ENCODE results near the gene CFAP54. TPM values are rescaled to one million over a fixed set of nuclear protein-coding genes. Genes with fewer than 3 reads are reported as not detected.

The CFAP54 gene
- total RNA-seq, 1 donor from 2014 or later = 2.1 TPM

DNA sequence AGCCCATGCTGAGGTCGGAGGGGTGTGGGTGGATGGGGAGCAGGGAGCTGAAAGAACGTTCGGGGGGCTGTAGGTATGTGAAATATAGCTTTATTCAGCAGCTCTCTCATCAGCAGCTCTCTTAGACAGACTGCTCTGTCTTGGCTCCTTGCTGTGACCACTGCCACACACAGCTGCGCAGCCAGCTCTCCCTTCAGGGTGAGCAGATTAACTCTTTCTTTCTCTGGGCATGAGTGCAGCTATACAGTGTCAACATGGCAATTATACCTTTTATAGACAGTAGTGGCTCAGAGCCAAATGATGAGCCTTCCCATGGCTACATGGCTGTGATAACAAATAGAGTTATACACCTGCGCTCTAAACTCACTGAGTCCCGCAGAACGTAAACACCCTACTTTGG is 280.0 kb downstream of the CFAP54 start:
- Histone ChIP-seq H3K9ac (ENCODE audit: low read depth in 1 of 3, low read length in 3 of 3) (no peak overlapping the region), H3K36me3 (ENCODE audit: control insufficient read depth in 3 of 3, insufficient read depth in 3 of 3, low read length in 3 of 3) (no peaks in the 10 kb centered on the region), H3K4me1 (ENCODE audit: control insufficient read depth in 3 of 3, insufficient read depth in 3 of 3, low read length in 3 of 3) (no peaks in the 10 kb centered on the region), H3K27me3 (ENCODE audit: control insufficient read depth in 3 of 3, insufficient read depth in 3 of 3, low read length in 3 of 3) (no peaks in the 10 kb centered on the region), H3K27ac (ENCODE audit: low read depth, low read length) (no peak overlapping the region), H3K9me3 (ENCODE audit: control insufficient read depth in 3 of 3, low read length in 3 of 3) (no peaks in the 10 kb centered on the region), H3K4me3 (ENCODE audit: low read length in 3 of 3) (no peak overlapping the region)

- H3K9me3 ChIP-seq (ENCODE audit: control insufficient read depth in 3 of 3, low read length in 3 of 3) = no peaks in the 10 kb centered on the region
- H3K36me3 ChIP-seq (ENCODE audit: control insufficient read depth in 3 of 3, insufficient read depth in 3 of 3, low read length in 3 of 3) = no peaks in the 10 kb centered on the region
- no peaks in the 10 kb centered on the region for H3K4me1 ChIP-seq (ENCODE audit: control insufficient read depth in 3 of 3, insufficient read depth in 3 of 3, low read length in 3 of 3)
- H3K9ac ChIP-seq (ENCODE audit: low read depth in 1 of 3, low read length in 3 of 3) = no peak overlapping the region
- no peaks in the 10 kb centered on the region for H3K27me3 ChIP-seq (ENCODE audit: control insufficient read depth in 3 of 3, insufficient read depth in 3 of 3, low read length in 3 of 3)
- H3K27ac ChIP-seq (ENCODE audit: low read depth, low read length) = no peak overlapping the region
- H3K4me3 ChIP-seq (ENCODE audit: low read length in 3 of 3) = no peak overlapping the region
Measured at GRCh38 chr12:96770219-96771102, 281.1 kb downstream of the CFAP54 start.

DNA sequence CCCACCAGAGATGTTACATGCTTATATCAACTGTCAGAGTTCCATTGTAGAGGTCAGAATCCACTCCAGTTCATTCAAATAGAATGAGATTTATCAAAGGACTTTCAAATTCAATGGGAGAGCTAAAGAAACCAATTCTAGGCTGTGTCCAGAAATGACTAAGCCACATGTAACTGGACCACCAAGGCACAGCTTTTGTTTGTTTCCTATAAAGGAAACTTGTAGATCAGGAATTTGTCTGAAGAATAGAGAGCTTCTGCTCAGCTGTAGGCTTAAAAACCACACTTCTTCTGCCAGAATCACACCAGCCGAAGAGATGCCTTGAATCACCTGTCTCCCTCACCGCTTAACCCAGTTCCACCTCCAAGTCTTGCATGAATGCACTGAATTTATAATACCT is 283.7 kb downstream of the CFAP54 start:
- Histone ChIP-seq H3K27me3 (ENCODE audit: control insufficient read depth in 3 of 3, insufficient read depth in 3 of 3, low read length in 3 of 3) (no peaks in the 10 kb centered on the region), H3K4me1 (ENCODE audit: control insufficient read depth in 3 of 3, insufficient read depth in 3 of 3, low read length in 3 of 3) (no peaks in the 10 kb centered on the region), H3K9ac (ENCODE audit: low read depth in 1 of 3, low read length in 3 of 3) (no peak overlapping the region), H3K4me3 (ENCODE audit: low read length in 3 of 3) (no peak overlapping the region), H3K36me3 (ENCODE audit: control insufficient read depth in 3 of 3, insufficient read depth in 3 of 3, low read length in 3 of 3) (no peaks in the 10 kb centered on the region), H3K27ac (ENCODE audit: low read depth, low read length) (no peak overlapping the region), H3K9me3 (ENCODE audit: control insufficient read depth in 3 of 3, low read length in 3 of 3) (no peaks in the 10 kb centered on the region)

DNA sequence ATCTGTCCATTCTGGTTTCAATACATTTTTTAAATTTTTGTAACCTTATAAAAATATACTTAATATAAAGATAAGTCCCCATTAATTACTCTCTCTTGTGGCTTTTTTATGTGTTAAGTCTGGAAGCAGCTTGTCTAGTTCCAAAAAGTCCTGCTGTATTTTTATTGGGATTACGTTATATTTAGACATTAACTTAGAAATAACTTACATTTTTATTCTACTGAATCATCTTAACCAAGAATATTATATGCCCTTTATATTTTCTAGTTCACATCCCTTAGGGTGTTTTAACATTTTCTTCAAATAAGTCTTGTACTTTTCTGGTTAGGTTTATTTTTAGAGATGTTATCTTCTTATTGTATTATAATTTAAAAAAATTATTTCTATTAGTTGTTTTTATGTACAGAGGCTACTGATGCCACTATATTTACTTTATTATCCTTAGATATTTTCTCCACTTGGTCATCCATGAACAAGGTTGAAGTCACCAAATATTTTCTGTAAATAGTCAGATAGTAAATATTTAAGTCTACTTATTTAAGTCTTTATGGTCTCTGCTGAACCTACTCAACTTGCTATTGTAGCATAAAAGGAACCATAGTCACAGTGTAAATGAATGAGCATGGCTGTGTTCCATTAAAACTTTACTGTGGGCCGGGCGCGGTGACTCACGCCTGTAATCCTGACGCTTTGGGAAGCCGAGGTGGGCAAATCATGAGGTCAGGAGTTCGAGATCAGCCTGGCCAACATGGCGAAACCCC is 285.3 kb downstream of the CFAP54 start:
- no peaks in the 10 kb centered on the region for H3K36me3 ChIP-seq (ENCODE audit: control insufficient read depth in 3 of 3, insufficient read depth in 3 of 3, low read length in 3 of 3)
- no peak overlapping the region for H3K4me3 ChIP-seq (ENCODE audit: low read length in 3 of 3)
- no peak overlapping the region for H3K9ac ChIP-seq (ENCODE audit: low read depth in 1 of 3, low read length in 3 of 3)
- no peaks in the 10 kb centered on the region for H3K4me1 ChIP-seq (ENCODE audit: control insufficient read depth in 3 of 3, insufficient read depth in 3 of 3, low read length in 3 of 3)
- no peaks in the 10 kb centered on the region for H3K9me3 ChIP-seq (ENCODE audit: control insufficient read depth in 3 of 3, low read length in 3 of 3)
- H3K27me3 ChIP-seq (ENCODE audit: control insufficient read depth in 3 of 3, insufficient read depth in 3 of 3, low read length in 3 of 3) = no peaks in the 10 kb centered on the region
- no peak overlapping the region for H3K27ac ChIP-seq (ENCODE audit: low read depth, low read length)

DNA sequence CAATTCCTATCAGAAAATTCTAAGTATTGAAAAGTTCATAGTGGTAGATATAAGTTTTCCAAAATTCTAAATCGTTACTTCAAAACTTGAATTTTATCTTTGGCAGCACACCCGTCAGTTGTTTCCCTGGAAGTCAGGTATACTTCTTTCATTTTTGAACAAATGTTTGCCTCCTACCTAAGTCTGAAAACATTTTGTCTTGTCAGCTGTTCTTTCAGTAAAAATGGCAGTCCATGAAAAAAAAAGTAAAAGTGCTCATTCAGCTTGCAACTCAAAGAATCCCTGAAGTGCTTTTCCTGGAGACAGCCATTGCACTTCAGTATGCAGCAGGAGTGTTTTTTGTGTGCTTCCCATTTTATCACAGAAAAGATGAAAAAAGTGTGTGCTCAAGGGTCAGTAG is 287.5 kb downstream of the CFAP54 start:
- Histone ChIP-seq H3K27me3 (ENCODE audit: control insufficient read depth in 3 of 3, insufficient read depth in 3 of 3, low read length in 3 of 3) (no peaks in the 10 kb centered on the region), H3K4me3 (ENCODE audit: low read length in 3 of 3) (no peak overlapping the region), H3K36me3 (ENCODE audit: control insufficient read depth in 3 of 3, insufficient read depth in 3 of 3, low read length in 3 of 3) (no peaks in the 10 kb centered on the region), H3K9me3 (ENCODE audit: control insufficient read depth in 3 of 3, low read length in 3 of 3) (no peaks in the 10 kb centered on the region), H3K27ac (ENCODE audit: low read depth, low read length) (no peak overlapping the region), H3K9ac (ENCODE audit: low read depth in 1 of 3, low read length in 3 of 3) (no peak overlapping the region), H3K4me1 (ENCODE audit: control insufficient read depth in 3 of 3, insufficient read depth in 3 of 3, low read length in 3 of 3) (no peaks in the 10 kb centered on the region)

DNA sequence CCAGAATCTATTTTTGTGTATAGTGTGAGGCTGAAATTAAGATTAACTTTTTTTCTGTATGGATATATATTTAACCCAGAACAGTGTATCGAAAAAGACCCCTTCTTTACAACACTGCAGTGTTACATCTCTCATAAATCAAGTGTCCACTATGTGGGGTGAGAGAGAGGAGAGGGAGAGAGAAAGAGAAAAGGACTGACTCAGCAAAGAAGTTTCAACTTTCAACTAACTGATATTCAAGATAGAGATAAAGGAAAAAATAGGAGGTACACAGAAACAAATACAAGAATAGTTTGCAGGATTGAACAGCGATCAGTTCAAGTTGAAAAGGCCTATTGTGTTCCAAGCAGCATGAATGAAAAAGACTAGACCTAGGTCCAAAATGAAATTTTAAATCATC is 291.0 kb downstream of the CFAP54 start:
- Histone ChIP-seq H3K4me1 (ENCODE audit: control insufficient read depth in 3 of 3, insufficient read depth in 3 of 3, low read length in 3 of 3) (no peaks in the 10 kb centered on the region), H3K27me3 (ENCODE audit: control insufficient read depth in 3 of 3, insufficient read depth in 3 of 3, low read length in 3 of 3) (no peaks in the 10 kb centered on the region), H3K9ac (ENCODE audit: low read depth in 1 of 3, low read length in 3 of 3) (no peak overlapping the region), H3K4me3 (ENCODE audit: low read length in 3 of 3) (no peak overlapping the region), H3K9me3 (ENCODE audit: control insufficient read depth in 3 of 3, low read length in 3 of 3) (no peaks in the 10 kb centered on the region), H3K36me3 (ENCODE audit: control insufficient read depth in 3 of 3, insufficient read depth in 3 of 3, low read length in 3 of 3) (no peaks in the 10 kb centered on the region), H3K27ac (ENCODE audit: low read depth, low read length) (no peak overlapping the region)

- H3K9me3 ChIP-seq (ENCODE audit: control insufficient read depth in 3 of 3, low read length in 3 of 3) = no peaks in the 10 kb centered on the region
- no peak overlapping the region for H3K4me3 ChIP-seq (ENCODE audit: low read length in 3 of 3)
- H3K27ac ChIP-seq (ENCODE audit: low read depth, low read length) = no peak overlapping the region
- H3K36me3 ChIP-seq (ENCODE audit: control insufficient read depth in 3 of 3, insufficient read depth in 3 of 3, low read length in 3 of 3) = no peaks in the 10 kb centered on the region
- H3K4me1 ChIP-seq (ENCODE audit: control insufficient read depth in 3 of 3, insufficient read depth in 3 of 3, low read length in 3 of 3) = no peaks in the 10 kb centered on the region
- no peak overlapping the region for H3K9ac ChIP-seq (ENCODE audit: low read depth in 1 of 3, low read length in 3 of 3)
- H3K27me3 ChIP-seq (ENCODE audit: control insufficient read depth in 3 of 3, insufficient read depth in 3 of 3, low read length in 3 of 3) = no peaks in the 10 kb centered on the region
Measured at GRCh38 chr12:96786791-96787190, 297.4 kb downstream of the CFAP54 start.

DNA sequence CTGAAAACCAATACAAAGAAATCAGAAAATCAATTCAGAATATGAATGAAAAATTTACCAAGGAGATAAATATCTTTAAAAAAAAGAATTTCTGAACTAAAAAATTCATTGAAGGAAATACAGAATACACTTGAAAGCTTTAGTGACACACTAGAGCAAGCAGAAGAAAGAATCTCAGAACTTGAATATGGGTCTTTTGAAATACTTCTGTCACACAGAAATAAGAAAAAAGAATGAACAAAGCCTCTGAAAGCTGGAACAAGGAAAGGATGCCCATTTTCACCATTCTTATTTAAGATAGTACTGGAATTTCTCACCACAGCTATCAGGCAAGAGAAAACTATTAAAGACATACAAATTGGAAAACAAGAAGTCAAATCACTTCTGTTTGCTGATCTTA is 314.6 kb downstream of the CFAP54 start:
- no peaks in the 10 kb centered on the region for H3K9me3 ChIP-seq (ENCODE audit: control insufficient read depth in 3 of 3, low read length in 3 of 3)

DNA sequence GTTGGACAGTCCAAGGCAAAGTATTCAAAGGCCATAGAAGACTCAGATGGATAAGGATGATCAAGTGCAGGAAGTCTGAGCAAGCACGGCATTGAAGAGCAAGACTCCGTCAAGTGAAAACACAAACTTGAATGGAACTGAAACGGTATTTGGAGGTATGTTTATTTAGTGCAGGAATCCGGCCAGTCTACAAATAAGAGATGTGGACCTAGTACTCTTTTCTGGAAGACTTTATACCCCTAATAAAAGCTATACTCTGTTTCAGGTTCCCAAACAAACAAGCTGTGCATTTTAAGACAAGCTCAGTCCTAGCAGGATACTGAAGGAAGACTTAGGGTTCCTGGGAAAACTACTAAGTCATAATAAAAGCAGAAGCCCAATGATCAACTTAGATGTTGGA is 316.9 kb downstream of the CFAP54 start:
- H3K27ac ChIP-seq (ENCODE audit: low read depth, low read length) = no peak overlapping the region
- peaks cover 0 to 2% (median 0%) of the 10 kb centered on the region in 3 donors for H3K9me3 ChIP-seq (ENCODE audit: control insufficient read depth in 3 of 3, low read length in 3 of 3)
- H3K27me3 ChIP-seq (ENCODE audit: control insufficient read depth in 3 of 3, insufficient read depth in 3 of 3, low read length in 3 of 3) = no peaks in the 10 kb centered on the region
- no peaks in the 10 kb centered on the region for H3K36me3 ChIP-seq (ENCODE audit: control insufficient read depth in 3 of 3, insufficient read depth in 3 of 3, low read length in 3 of 3)
- no peak overlapping the region for H3K4me3 ChIP-seq (ENCODE audit: low read length in 3 of 3)
- no peak overlapping the region for H3K9ac ChIP-seq (ENCODE audit: low read depth in 1 of 3, low read length in 3 of 3)
- no peaks in the 10 kb centered on the region for H3K4me1 ChIP-seq (ENCODE audit: control insufficient read depth in 3 of 3, insufficient read depth in 3 of 3, low read length in 3 of 3)

More for the DNA sequence above, 314.6 kb downstream of the CFAP54 start:
- Histone ChIP-seq H3K4me1 (ENCODE audit: control insufficient read depth in 3 of 3, insufficient read depth in 3 of 3, low read length in 3 of 3) (no peaks in the 10 kb centered on the region), H3K4me3 (ENCODE audit: low read length in 3 of 3) (no peak overlapping the region), H3K9ac (ENCODE audit: low read depth in 1 of 3, low read length in 3 of 3) (no peak overlapping the region), H3K27me3 (ENCODE audit: control insufficient read depth in 3 of 3, insufficient read depth in 3 of 3, low read length in 3 of 3) (no peaks in the 10 kb centered on the region), H3K36me3 (ENCODE audit: control insufficient read depth in 3 of 3, insufficient read depth in 3 of 3, low read length in 3 of 3) (no peaks in the 10 kb centered on the region), H3K27ac (ENCODE audit: low read depth, low read length) (no peak overlapping the region)

- H3K9ac ChIP-seq (ENCODE audit: low read depth in 1 of 3, low read length in 3 of 3) = no peak overlapping the region
- no peaks in the 10 kb centered on the region for H3K27me3 ChIP-seq (ENCODE audit: control insufficient read depth in 3 of 3, insufficient read depth in 3 of 3, low read length in 3 of 3)
- H3K36me3 ChIP-seq (ENCODE audit: control insufficient read depth in 3 of 3, insufficient read depth in 3 of 3, low read length in 3 of 3) = no peaks in the 10 kb centered on the region
- H3K4me1 ChIP-seq (ENCODE audit: control insufficient read depth in 3 of 3, insufficient read depth in 3 of 3, low read length in 3 of 3) = no peaks in the 10 kb centered on the region
- H3K9me3 ChIP-seq (ENCODE audit: control insufficient read depth in 3 of 3, low read length in 3 of 3) = peaks cover 0 to 2% (median 0%) of the 10 kb centered on the region in 3 donors
- no peak overlapping the region for H3K27ac ChIP-seq (ENCODE audit: low read depth, low read length)
- H3K4me3 ChIP-seq (ENCODE audit: low read length in 3 of 3) = no peak overlapping the region
Measured at GRCh38 chr12:96807741-96808140, 318.4 kb downstream of the CFAP54 start.

All from skeletal muscle tissue (tissue), 4 donors.